ENCODE results near the gene CAMSAP1.

GRCh38 chr9:135920256-135920930 lies 13.0 kb upstream of the CAMSAP1 start:
- no peak for TF ChIP-seq CTCF (conservative IDR thresholded peaks at IDR 0.05 in 1 of 2, IDR thresholded peaks at IDR 0.05 in 1 of 2; ENCODE audit: low read depth in 1 of 2, low read length in 2 of 2)
- TF ChIP-seq EZH2 (IDR thresholded peaks at IDR 0.05; ENCODE audit: low read length, missing control alignments): no peak
